Karpas-422 (cell line): Measurements from ENCODE around the gene DMXL2. TPM values are rescaled to one million over a fixed set of nuclear protein-coding genes. Genes with fewer than 3 reads are reported as not detected.
A peak's percentile ranks its signal among the peaks of the same experiment; 100 is the strongest.

ENCODE experiments used
- DNase-seq: peaks from one replicate; pipeline ENCODE4 v3.0.0-alpha.2; 2015
- H2AFZ ChIP-seq: fragments of 200-600 bp; sonication (generic); 2 replicates; pipeline ENCODE4 v1.6.1; 2014; ENCODE audit warnings: antibody characterized with exemption, low read length, mixed read lengths
- H3K27ac ChIP-seq: fragments of 200-600 bp; sonication (generic); 2 replicates; pipeline ENCODE4 v1.5.1; 2014; ENCODE audit warnings: mild to moderate bottlenecking, low read length, moderate library complexity
- H3K27me3 ChIP-seq: fragments of 200-600 bp; sonication (generic); 2 replicates; pipeline ENCODE4 v1.6.1; 2014; ENCODE audit warnings: low read length, mixed read lengths
- H3K36me3 ChIP-seq: fragments of 200-600 bp; sonication (generic); 2 replicates; pipeline ENCODE4 v1.6.1; 2014; ENCODE audit warnings: low read length, mixed read lengths; ENCODE audit not compliant: insufficient read depth
- H3K4me1 ChIP-seq: fragments of 200-600 bp; sonication (generic); 2 replicates; pipeline ENCODE4 v1.6.1; 2014; ENCODE audit warnings: mild to moderate bottlenecking, low read length, mixed read lengths
- H3K4me2 ChIP-seq: fragments of 200-600 bp; sonication (generic); 2 replicates; pipeline ENCODE4 v1.6.1; 2014; ENCODE audit warnings: low read length, low read depth, mild to moderate bottlenecking; ENCODE audit not compliant: poor library complexity, severe bottlenecking
- H3K4me3 ChIP-seq: fragments of 200-600 bp; sonication (generic); 2 replicates; pipeline ENCODE4 v1.5.1; 2014; ENCODE audit warnings: mild to moderate bottlenecking, antibody characterized with exemption, low read length, mixed read lengths
- H3K79me2 ChIP-seq: fragments of 200-600 bp; sonication (generic); 2 replicates; pipeline ENCODE4 v1.6.1; 2014; ENCODE audit warnings: mild to moderate bottlenecking, low read length, mixed read lengths
- H3K9ac ChIP-seq: fragments of 200-600 bp; sonication (generic); 2 replicates; pipeline ENCODE4 v1.6.0; 2014; ENCODE audit warnings: low read length
- H3K9me2 ChIP-seq: fragments of 200-600 bp; sonication (generic), shearing (Covaris generic); replicated peaks from 2 replicates; pipeline ENCODE4 v1.6.0; 2014; ENCODE audit warnings: mild to moderate bottlenecking, low read length, moderate library complexity; ENCODE audit not compliant: insufficient read depth
- H3K9me3 ChIP-seq: fragments of 300-700, 200-600 bp; sonication (generic); 2 replicates; pipeline ENCODE4 v1.6.1; 2014; ENCODE audit warnings: low read length, mixed read lengths
- H4K20me1 ChIP-seq: fragments of 200-600 bp; sonication (generic); 2 replicates; pipeline ENCODE4 v1.6.1; 2014; ENCODE audit warnings: mild to moderate bottlenecking, antibody characterized with exemption, low read length, low read depth; ENCODE audit not compliant: insufficient read depth
- total RNA-seq: library from RNA; depleted of rRNA; stranded (reverse); fragments of >200 nt; shearing (Covaris generic); gene quantifications from 2 replicates; pipeline ENCODE4 v1.2.3, GENCODE V29; 2014; ENCODE audit warnings: low replicate concordance

Gene DMXL2
- total RNA-seq, 1 experiment from 2014 or later, result 17.8 TPM

- no peaks in the 10 kb centered on the region for H3K4me1 ChIP-seq
Observed at GRCh38 chr15:51484781-51485180, 137.8 kb downstream of the DMXL2 start.

DNA sequence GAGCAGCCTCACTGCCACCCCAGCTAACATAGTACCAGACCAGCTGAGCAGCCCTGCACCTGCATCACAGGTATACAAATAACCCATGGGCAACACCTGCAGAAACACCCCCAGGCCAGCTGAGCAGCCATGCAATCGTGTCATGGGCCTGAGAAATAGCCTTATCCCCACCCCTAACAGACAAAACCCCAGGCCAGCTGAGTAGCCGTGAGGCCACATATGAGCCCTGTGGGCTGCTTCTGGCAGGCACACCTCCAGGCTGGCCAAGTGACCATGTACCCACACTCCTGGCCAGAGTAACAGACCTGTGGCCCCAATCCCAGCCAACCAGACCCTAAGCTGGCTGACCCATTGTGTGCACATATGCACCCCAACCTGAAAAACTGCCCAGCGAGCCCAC is 138.6 kb downstream of the DMXL2 start:
- Histone ChIP-seq H4K20me1 (no peaks in the 10 kb centered on the region), H3K9me3 (peaks cover 30% of the 10 kb centered on the region), H3K27ac (no peak overlapping the region), H3K4me2 (no peak overlapping the region), H2AFZ (no peak overlapping the region), H3K79me2 (no peaks in the 10 kb centered on the region), H3K9ac (no peak overlapping the region), H3K9me2 (no peaks in the 10 kb centered on the region), H3K4me3 (no peak overlapping the region), H3K36me3 (0 out of 2 replicates have a peak, but pooled peaks cover 2% of the 10 kb centered on the region), H3K4me1 (no peaks in the 10 kb centered on the region), H3K27me3 (no peaks in the 10 kb centered on the region)
- DNase-seq, result no peak

More at GRCh38 chr15:51484781-51485180, 137.8 kb downstream of the DMXL2 start:
- no peaks in the 10 kb centered on the region for H3K27me3 ChIP-seq
- no peak overlapping the region for H3K4me3 ChIP-seq
- no peak overlapping the region for H2AFZ ChIP-seq
- no peak overlapping the region for H3K9ac ChIP-seq
- 0 out of 2 replicates have a peak, but pooled peaks cover 2% of the 10 kb centered on the region for H3K36me3 ChIP-seq
- no peaks in the 10 kb centered on the region for H3K79me2 ChIP-seq
- no peaks in the 10 kb centered on the region for H3K9me2 ChIP-seq
- H3K27ac ChIP-seq, result no peak overlapping the region
- H4K20me1 ChIP-seq, result no peaks in the 10 kb centered on the region
- peaks cover 30% of the 10 kb centered on the region for H3K9me3 ChIP-seq
- DNase-seq, result peak; percentile 41
- H3K4me2 ChIP-seq, result no peak overlapping the region

DNA sequence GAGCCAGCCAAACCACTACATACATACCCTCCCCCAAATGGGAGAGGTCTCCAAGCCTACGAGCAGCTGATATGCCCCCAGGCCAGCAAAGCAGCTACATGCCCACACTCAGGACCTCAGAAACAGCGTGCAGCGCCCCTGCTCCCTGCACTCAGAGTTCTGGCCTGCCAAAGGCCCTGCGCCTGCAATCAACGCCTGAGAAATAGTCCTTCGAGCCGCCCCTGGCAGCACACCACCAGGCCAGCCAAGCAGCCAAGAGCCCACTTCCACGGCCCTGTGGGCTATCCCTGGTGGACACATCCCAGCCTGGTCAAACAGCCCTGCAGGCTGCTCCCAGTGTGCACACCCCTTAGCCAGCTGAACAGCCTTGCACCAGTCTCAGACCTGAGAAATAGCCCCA is 139.1 kb downstream of the DMXL2 start:
- Histone ChIP-seq H3K4me2 (no peak overlapping the region), H4K20me1 (no peaks in the 10 kb centered on the region), H3K9ac (no peak overlapping the region), H2AFZ (no peak overlapping the region), H3K4me1 (no peaks in the 10 kb centered on the region), H3K36me3 (0 out of 2 replicates have a peak, but pooled peaks cover 2% of the 10 kb centered on the region), H3K27me3 (no peaks in the 10 kb centered on the region), H3K9me2 (no peaks in the 10 kb centered on the region), H3K4me3 (no peak overlapping the region), H3K79me2 (no peaks in the 10 kb centered on the region), H3K27ac (no peak overlapping the region), H3K9me3 (peaks cover 30% of the 10 kb centered on the region)
- no peak for DNase-seq

DNA sequence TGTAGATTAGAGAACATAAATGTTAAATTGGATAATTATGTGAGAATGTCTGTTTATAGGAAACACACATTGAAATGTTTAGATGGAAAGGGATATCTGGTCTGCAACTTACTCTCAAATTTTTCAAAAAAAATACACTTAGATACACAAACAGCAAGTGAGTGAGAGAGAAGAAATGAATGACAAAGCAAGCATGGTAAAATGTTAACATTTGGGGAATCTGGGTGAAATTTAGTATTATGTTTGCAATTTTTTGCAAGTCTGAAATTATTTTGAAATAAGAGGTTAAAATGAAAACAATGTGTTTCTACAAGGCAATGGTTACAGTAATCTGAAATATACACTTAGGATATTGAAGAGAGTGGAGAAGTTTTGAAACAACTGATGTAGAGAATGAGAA is 146.8 kb downstream of the DMXL2 start:
- Histone ChIP-seq H3K9me2 (no peaks in the 10 kb centered on the region), H3K4me1 (no peaks in the 10 kb centered on the region), H3K9ac (no peak overlapping the region), H2AFZ (no peak overlapping the region), H3K27me3 (no peaks in the 10 kb centered on the region), H4K20me1 (no peaks in the 10 kb centered on the region), H3K27ac (no peak overlapping the region), H3K79me2 (no peaks in the 10 kb centered on the region), H3K36me3 (no peaks in the 10 kb centered on the region), H3K4me2 (no peak overlapping the region), H3K9me3 (no peaks in the 10 kb centered on the region), H3K4me3 (no peak overlapping the region)
- DNase-seq, result no peak

- Histone ChIP-seq H2AFZ (no peak overlapping the region), H3K36me3 (no peaks in the 10 kb centered on the region), H3K27ac (no peak overlapping the region), H4K20me1 (no peaks in the 10 kb centered on the region), H3K79me2 (no peaks in the 10 kb centered on the region), H3K27me3 (no peaks in the 10 kb centered on the region), H3K4me2 (no peak overlapping the region), H3K9me2 (no peaks in the 10 kb centered on the region), H3K9me3 (no peaks in the 10 kb centered on the region), H3K4me1 (no peaks in the 10 kb centered on the region), H3K9ac (no peak overlapping the region), H3K4me3 (no peak overlapping the region)
- DNase-seq, result no peak
Observed at GRCh38 chr15:51470512-51470911, 152.1 kb downstream of the DMXL2 start.

DNA sequence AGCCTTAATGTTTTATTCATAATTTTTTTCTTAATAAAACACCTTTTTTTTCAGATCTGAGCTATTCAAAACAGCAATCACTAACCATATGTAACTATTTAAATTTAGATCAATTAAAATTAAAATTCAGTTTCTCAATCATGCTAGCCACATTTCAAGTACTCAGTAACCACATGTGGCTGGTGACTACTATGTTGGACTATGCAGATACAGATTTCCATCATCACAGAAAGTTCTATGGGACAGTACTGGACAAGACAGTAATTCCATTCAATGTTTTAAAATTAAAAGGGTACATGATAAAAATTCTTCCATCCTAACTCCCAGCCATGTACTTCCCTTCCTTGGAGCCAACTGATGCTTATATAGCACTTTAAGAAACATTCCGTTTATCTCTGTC is 161.8 kb downstream of the DMXL2 start:
- H3K36me3 ChIP-seq, result no peaks in the 10 kb centered on the region
- no peak overlapping the region for H2AFZ ChIP-seq
- H3K27me3 ChIP-seq, result no peaks in the 10 kb centered on the region
- no peak for DNase-seq
- H3K4me1 ChIP-seq, result no peaks in the 10 kb centered on the region
- H3K9ac ChIP-seq, result no peak overlapping the region
- H3K4me3 ChIP-seq, result no peak overlapping the region
- no peaks in the 10 kb centered on the region for H3K9me3 ChIP-seq
- H3K27ac ChIP-seq, result no peak overlapping the region
- H3K9me2 ChIP-seq, result no peaks in the 10 kb centered on the region
- no peak overlapping the region for H3K4me2 ChIP-seq
- H4K20me1 ChIP-seq, result no peaks in the 10 kb centered on the region
- H3K79me2 ChIP-seq, result no peaks in the 10 kb centered on the region

DNA sequence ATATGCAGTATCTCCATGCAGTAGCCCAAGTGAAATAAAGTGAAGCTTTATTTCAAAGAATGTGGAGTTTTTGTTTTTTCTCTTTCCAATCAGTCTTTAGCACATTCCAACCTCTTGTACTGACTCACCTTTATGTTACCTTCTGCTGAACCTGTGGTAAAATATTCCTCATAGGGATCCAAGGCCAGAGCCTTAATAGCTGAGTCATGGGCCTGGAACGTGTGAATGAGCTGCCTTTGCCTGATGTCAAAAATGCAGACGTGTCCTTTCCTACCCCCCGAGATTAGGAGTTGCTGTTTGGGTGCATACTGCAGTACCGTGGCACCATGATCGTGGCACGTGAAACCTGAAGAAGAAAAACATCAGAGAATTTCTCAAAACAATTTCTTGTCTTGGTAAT is 172.6 kb downstream of the DMXL2 start:
- Histone ChIP-seq H3K79me2 (no peaks in the 10 kb centered on the region), H3K9me2 (no peaks in the 10 kb centered on the region), H2AFZ (no peak overlapping the region), H4K20me1 (no peaks in the 10 kb centered on the region), H3K36me3 (no peaks in the 10 kb centered on the region), H3K27me3 (no peaks in the 10 kb centered on the region), H3K4me1 (no peaks in the 10 kb centered on the region), H3K27ac (no peak overlapping the region), H3K9ac (no peak overlapping the region), H3K4me2 (no peak overlapping the region), H3K4me3 (no peak overlapping the region), H3K9me3 (no peaks in the 10 kb centered on the region)
- DNase-seq, result no peak

GRCh38 chr15:51448622-51449399 is 173.8 kb downstream of the DMXL2 start:
- Histone ChIP-seq H3K9me3 (no peaks in the 10 kb centered on the region), H3K9ac (no peak overlapping the region), H3K36me3 (no peaks in the 10 kb centered on the region), H3K27me3 (no peaks in the 10 kb centered on the region), H4K20me1 (no peaks in the 10 kb centered on the region), H2AFZ (no peak overlapping the region), H3K4me3 (no peak overlapping the region), H3K9me2 (no peaks in the 10 kb centered on the region), H3K4me1 (no peaks in the 10 kb centered on the region), H3K4me2 (no peak overlapping the region), H3K27ac (no peak overlapping the region), H3K79me2 (no peaks in the 10 kb centered on the region)
- no peak for DNase-seq
